BE2C (cell line): ENCODE results near the gene TMEM255B.
"Not testable (repeated sequence)": the region's sequence is repeated elsewhere in the genome, so short reads cannot be mapped to it uniquely, and the experiment has no call there.

Experiments
- DNase-seq: peaks from one replicate; pipeline ENCODE4 v3.0.0-alpha.2; 2020
- H3K27me3 ChIP-seq: fragments of 250-450 bp; sonication (Bioruptor Pico); 2 replicates; pipeline ENCODE4 v1.5.1; 2020; ENCODE audit warnings: mild to moderate bottlenecking
- H3K36me3 ChIP-seq: fragments of 250-450 bp; sonication (Bioruptor Pico); 2 replicates; pipeline ENCODE4 v1.5.1; 2020; ENCODE audit warnings: mild to moderate bottlenecking
- H3K4me1 ChIP-seq: fragments of 250-450 bp; sonication (Bioruptor Pico); 2 replicates; pipeline ENCODE4 v1.5.1; 2020
- H3K4me3 ChIP-seq: 2 replicates; pipeline ENCODE4 v1.5.1; 2011; ENCODE audit warnings: low read depth, low read length
- H3K9me3 ChIP-seq: fragments of 250-450 bp; sonication (Bioruptor Pico); 2 replicates; pipeline ENCODE4 v1.5.1; 2020
- CTCF ChIP-seq: IDR thresholded peaks from 2 replicates; pipeline ENCODE4 v1.5.1; 2012; ENCODE audit warnings: mild to moderate bottlenecking, low read depth, low read length

TMEM255B gene

GRCh38 chr13:113792236-113792770 lies 33.3 kb downstream of the TMEM255B start:
- Histone ChIP-seq H3K4me3 (no peak overlapping the region), H3K27me3 (no peaks in the 10 kb centered on the region), H3K4me1 (no peaks in the 10 kb centered on the region), H3K36me3 (no peaks in the 10 kb centered on the region), H3K9me3 (no peaks in the 10 kb centered on the region)
- no peak for DNase-seq
- TF ChIP-seq CTCF = no peak

- Histone ChIP-seq H3K9me3 (no peaks in the 10 kb centered on the region), H3K4me3 (no peak overlapping the region), H3K36me3 (no peaks in the 10 kb centered on the region), H3K27me3 (no peaks in the 10 kb centered on the region), H3K4me1 (no peaks in the 10 kb centered on the region)
- TF ChIP-seq CTCF = no peak
- DNase-seq = no peak
These were observed 34.1 kb downstream of the TMEM255B start for GRCh38 chr13:113792886-113793717.

- Histone ChIP-seq H3K4me1 (no peaks in the 10 kb centered on the region), H3K27me3 (no peaks in the 10 kb centered on the region), H3K9me3 (no peaks in the 10 kb centered on the region), H3K36me3 (no peaks in the 10 kb centered on the region), H3K4me3 (no peak overlapping the region)
- TF ChIP-seq CTCF = no peak
- DNase-seq = no peak
These were observed 34.7 kb downstream of the TMEM255B start for GRCh38 chr13:113793718-113794085.

GRCh38 chr13:113794086-113794485 lies 35.1 kb downstream of the TMEM255B start:
- no peaks in the 10 kb centered on the region for H3K9me3 ChIP-seq
- H3K4me3 ChIP-seq = no peak overlapping the region
- no peak for TF ChIP-seq CTCF
- no peaks in the 10 kb centered on the region for H3K27me3 ChIP-seq
- no peak for DNase-seq
- H3K4me1 ChIP-seq = no peaks in the 10 kb centered on the region
- H3K36me3 ChIP-seq = no peaks in the 10 kb centered on the region

- Histone ChIP-seq H3K9me3 (no peaks in the 10 kb centered on the region), H3K4me1 (no peaks in the 10 kb centered on the region; the same call in 1 of the 2 replicates), H3K36me3 (no peaks in the 10 kb centered on the region), H3K27me3 (no peaks in the 10 kb centered on the region), H3K4me3 (no peak overlapping the region)
- DNase-seq = no peak
- TF ChIP-seq CTCF = no peak
These were observed 35.7 kb downstream of the TMEM255B start for GRCh38 chr13:113794764-113795173.

GRCh38 chr13:113795362-113795761 lies 36.3 kb downstream of the TMEM255B start:
- not testable (repeated sequence) for H3K27me3 ChIP-seq, H3K9me3 ChIP-seq, H3K36me3 ChIP-seq, DNase-seq, H3K4me3 ChIP-seq, H3K4me1 ChIP-seq
